ENCODE results near the gene RC3H1.
"Not testable (repeated sequence)": the region's sequence is repeated elsewhere in the genome, so short reads cannot be mapped to it uniquely, and the experiment has no call there.

Gene RC3H1

DNA sequence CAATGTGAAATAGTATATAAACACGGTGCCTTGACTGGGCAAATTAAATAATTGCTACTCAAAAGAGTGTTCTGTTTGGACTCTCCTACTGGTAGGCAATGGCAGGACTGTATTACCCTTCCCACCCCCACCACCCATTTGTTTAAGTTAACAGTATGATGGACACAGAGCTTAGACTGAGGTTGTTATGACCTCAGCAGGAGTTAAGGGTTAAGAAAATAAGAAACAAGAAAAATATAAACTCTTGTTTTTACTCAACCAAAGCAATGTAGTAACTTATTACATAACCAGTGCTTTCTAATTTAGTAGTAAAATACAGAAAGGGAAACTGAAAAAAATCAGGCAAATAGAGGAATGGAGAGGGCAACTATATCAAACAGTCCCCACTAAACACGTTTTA, 85.1 kb downstream of the RC3H1 start:
- no peak for DNase-seq (ENCODE audit: low spot score)

DNA sequence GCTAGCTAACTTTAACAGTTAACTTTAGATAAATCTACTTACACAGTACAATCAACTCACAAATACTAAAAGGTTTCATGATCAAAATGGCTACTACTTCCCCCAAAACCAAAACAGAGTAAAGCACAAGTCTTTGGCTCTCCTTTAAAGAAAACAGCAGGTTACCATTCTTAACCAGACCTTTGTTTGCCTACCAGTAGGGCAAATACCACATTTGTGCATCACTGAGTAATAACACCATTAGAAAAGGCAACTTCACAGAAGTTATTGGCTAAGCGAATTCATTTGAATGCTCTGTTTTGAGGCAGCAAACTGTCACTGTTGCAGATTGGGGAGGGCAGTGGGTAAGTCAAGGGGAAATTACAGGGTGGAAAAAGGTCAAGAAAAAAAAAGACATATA, 87.7 kb downstream of the RC3H1 start:
- DNase-seq (ENCODE audit: low spot score): no peak

DNA sequence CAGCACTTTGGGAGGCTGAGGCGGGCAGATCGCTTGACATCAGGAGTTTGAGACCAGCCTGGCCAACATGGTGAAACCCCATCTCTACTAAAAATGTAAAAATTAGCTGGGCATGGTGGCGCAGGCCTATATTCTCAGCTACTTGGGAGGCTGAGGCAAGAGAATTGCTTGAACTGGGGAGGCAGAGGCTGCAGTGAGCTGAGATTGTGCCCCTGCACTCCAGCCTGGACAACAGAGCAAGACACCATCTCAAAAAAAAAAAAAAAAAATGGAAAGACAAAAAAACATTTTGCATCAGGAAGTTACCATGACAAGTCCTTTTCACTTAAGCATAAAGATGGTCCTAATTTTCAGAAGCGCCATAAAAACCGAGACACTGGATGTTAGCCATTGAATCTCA, 91.6 kb downstream of the RC3H1 start:
- DNase-seq (ENCODE audit: low spot score): not testable (repeated sequence)

DNA sequence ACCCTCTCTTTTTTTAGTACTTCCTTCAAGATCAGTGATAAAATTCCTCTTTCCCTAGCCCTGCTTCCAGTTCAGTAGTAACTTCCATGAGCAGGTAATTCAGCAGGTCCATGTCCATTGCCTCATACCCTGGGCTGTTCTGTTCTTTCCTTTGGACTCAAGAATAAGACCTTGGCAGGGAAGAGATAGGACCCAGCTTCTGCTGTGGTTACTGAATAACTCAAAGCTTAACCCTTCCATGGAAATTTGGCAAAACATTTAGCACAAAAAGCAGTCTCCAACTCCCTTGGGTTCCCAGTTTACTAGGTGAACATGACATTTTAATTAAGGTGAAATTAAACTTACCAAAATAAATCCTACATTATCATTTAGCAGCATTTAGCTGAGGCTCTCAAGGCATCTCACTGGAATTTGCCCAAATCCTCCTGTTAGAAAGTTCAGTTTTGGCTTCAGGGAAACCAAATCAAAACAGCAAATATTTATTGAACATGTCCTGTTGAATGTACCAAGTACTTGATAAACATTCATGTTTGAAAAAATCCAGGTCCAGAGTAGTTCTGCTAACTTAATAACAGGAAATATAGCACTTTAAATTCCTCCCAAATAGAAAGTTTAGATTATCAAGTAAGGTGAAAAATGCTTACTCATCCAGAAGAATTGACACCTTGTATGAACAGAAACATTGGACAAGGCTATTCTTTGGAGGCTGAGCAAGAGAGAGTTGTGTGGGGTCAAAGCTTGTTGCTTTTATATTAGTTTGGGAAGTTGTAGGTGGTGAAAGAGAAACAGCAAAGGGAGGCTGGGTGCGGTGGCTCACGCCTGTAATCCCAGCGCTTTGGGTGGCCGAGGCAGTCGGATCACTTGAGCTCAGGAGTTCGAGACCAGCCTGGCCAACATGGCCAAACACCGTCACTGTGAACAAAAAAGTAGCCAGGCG, 96.6 kb downstream of the RC3H1 start:
- no peak for DNase-seq (ENCODE audit: low spot score)

DNA sequence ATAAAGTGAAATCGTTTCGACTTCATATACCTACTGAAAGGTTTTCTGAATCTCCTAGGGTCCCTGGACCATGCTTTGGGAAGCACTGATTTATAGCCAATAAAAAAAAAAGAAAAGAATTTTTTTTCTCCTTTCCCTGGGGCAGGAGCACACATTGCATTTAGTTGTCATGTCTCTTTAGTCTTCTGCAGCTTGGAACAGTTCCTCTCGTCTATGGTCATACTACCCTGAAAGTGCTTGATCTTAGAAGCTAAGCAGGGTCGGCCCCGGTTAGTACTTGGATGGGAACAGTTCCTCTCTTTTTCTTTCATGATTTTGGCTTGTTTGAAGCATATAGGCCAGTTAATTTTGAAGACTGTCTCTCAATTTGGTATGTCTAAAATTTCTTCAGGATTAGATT, 101.3 kb downstream of the RC3H1 start:
- DNase-seq (ENCODE audit: low spot score): no peak

DNA sequence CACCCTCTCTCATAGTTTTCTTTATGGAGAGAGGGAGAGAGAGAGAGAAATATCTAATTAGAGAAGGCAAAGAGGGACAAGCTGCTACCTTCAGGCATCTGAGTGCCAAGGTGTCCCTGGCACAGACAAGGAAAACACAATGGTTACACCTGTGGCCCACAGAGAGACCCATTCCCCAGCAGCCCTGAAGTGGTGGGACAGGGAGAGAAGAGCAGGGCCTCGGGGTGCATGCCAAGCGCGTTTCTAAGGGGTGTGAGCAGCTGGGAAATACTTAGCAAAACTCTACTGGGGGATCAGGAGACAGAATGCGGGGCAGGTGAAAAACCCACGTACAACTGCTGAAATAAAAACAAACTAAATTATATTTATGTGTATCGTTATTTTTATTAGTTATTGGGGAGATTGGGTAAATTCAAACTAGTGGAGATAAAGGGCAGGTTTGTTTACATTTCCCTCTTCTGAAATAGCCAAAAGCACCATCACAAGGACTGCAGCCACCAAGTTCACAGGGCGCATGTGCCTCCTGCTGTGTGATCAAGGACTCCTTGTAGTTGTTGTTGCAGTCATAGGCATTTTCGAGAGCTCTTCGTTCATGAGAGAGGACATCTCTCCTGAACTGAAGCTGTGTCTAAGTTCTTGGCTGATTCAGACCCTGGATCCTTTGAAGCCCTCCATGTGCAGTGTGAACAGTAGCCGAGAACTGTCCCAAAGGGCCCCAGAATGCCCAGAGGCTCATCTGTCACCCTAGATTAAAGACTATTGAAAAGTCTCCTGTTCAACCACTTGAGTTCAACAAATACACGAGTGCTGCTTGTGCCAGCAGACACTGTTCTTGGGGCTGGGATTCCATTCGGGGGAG, 104.3 kb downstream of the RC3H1 start:
- DNase-seq (ENCODE audit: low spot score): no peak

DNA sequence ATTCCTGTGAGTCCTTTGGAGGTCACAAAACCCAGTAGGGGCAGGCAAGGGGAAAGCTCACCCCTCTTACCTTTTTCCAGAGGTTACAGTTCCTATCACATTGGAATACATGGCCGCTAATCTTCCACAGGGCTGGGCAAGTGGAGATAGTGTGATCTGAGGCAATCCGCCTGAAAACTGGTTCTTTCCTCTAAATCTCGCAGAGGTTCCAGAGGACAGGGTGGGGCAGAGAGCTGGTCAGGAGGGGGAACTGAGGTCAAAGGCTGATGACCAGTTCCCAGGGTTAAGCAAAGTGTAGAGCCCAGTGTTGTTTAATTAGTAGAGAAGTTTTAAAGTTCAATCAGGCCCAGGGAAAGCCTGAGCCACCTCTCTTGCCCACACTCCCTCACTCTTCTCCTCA, 105.0 kb downstream of the RC3H1 start, which contains the start of gene SERPINC1:
TSS of gene SERPINC1 (minus strand) at position 179 of the 400 bp plus-strand sequence. CDS start at position 111, 68 bp downstream.
- no peak for DNase-seq (ENCODE audit: low spot score)

DNA sequence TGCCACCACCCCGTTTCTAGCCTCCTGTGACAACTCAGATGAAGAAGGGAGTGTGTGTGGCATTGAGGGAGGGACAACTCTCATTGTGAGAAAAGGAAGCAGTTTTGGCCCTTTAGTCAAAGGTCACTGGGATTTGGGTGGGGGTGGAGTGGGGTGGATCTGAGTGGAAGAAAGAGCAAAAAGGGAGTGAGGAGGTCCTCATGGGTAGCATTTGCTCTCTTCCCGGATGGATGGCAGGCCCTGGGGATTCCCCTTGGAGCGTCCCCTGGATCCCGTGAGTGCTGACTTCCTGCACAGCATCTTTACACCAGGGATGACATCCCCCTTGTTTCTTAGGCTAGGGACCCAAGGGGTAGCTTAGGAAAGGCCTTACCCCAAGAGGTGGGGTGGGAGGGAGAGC, 105.5 kb downstream of the RC3H1 start:
- no peak for DNase-seq (ENCODE audit: low spot score)

DNA sequence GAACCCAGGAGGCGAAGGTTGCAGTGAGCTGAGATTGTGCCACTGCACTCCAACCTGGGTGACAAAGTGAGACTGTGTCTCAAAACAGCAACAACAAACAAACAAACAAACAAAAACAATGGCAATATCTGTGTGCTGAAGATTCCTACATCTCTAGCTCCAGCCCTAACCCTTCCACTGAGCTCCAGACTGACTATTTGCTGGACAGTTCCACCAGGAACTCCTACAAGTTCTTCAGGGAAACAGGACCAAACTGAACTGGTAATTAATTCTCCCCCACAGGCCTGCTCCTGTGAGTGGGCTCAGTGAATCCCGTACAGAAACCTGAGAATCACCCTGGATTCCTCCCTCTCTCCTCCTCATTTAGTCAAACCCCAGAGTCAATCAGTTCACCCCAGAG, 106.6 kb downstream of the RC3H1 start:
- DNase-seq (ENCODE audit: low spot score): no peak

DNA sequence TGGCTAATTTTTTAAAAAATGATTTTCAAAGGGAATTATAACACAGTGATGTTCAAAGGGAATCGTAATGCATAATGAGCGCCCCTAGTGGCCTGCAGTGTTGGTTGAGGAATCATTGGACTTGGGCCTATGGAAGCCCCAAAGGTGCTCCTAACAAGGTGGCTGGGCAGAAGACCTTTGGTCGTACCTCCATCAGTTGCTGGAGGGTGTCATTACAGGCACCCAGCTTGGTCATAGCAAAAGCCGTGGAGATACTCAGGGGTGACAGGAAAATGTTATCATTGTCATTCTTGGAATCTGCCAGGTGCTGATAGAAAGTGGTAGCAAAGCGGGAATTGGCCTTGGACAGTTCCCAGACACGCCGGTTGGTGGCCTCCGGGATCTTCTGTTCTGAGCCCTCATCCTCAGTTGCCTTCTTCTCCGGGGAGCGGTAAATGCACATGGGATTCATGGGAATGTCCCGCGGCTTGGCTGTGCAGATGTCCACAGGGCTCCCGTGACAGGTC, 107.7 kb downstream of the RC3H1 start:
- DNase-seq (ENCODE audit: low spot score): no peak

DNA sequence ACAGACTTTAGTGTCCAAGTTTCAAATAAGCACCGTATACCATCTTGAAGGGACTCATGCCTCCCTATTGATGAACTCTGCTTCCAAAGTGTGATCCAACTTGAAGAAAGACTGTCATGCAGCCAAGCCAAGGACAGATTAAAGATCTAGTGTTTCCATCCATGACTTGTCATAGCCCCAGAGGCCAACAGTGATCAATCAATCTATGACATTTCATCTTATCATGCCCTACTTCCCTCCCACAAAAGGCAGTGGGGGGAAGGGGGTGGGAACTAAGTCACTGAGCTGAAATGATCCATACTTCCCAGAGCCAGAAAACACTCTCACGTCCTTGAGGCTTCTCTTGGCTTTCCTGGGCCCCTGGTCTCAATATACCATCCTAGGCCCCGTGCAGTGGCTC, 109.0 kb downstream of the RC3H1 start:
- no peak for DNase-seq (ENCODE audit: low spot score)

DNA sequence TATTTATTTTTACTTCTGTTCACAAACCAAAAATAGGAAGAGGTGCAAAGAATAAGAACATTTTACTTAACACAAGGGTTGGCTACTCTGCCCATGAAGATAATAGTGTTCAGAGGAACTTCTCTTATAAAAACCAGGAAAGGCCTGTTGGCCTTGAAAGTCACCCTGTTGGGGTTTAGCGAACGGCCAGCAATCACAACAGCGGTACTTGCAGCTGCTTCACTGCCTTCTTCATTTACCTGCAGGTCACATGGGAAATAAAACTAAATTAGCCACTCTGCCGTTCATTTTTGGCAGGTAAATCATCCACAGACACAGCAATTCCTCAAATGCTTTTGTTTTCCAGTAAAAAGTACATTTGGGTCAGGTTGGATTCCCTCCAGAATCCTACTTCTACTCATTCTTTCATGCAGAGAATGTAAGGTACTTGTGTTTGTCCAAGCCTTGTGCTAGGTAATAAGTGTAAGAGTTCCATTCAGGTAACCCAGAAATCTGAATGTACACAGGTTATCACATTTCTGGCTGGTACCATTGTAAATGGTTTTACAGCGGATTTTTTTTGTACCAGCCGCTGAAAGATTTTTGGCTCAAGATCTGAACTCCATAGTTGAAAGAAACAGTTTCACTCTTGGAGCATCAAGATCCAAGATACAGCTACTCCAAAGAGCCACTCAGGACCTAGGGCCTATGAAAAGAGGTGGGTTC, 118.2 kb downstream of the RC3H1 start:
- no peak for DNase-seq (ENCODE audit: low spot score)

DNA sequence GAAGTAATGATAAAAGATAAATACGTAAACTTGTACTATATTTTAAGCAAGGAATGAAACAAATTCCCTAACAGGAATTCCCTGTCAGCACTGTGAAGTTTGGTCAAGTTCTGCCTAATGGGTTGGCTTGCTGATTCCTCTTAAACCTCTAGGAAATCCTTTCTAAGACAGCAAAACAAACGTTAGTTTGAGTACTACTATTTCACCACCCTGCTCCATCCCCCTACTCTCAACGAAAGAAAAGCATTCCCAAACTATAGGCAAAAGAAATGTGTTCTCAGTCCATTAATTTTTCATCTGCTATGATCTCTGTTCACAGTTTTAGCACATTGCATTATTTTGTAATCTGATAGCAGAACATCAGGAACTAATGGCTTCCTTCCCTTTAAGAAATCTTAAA, 121.2 kb downstream of the RC3H1 start:
- DNase-seq (ENCODE audit: low spot score): no peak

DNA sequence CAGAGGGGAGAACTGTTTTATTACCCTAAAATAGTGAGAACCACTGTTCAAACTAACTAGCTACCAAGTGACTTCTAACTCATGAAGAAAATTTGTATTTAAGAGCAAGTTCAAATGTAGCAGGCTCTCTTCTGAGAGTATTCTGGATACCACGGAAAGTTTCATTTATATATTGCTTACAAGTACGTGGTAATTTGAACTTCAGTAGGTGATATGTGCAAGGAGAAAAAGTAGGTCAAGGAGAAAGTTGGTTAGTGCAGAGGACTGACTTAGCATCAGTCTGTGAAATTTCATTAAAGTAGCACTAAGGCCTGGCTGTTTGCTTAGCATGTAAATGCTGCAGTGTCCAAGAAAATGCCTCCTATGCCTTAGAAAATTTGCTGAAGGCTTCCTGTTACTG, 121.7 kb downstream of the RC3H1 start:
- no peak for DNase-seq (ENCODE audit: low spot score)

DNA sequence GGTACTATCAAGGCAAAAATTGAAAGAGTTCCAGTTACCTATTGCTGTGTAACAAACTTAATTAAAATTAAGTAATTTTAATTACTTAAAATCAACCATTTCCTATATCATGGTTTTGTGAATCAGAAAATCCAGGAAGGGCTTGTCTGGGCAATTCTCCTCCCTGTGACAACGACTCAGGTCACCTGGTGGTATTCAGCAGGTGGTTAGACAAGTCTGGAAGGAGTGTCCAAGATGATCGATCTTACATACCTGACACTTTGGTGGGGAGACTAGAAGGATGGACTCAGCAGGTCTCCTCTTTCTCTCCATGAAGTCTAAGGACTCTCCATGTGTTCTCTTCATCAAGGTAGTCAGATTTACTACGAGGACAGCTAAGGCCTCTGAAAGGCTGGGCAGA, 128.0 kb downstream of the RC3H1 start:
- DNase-seq (ENCODE audit: low spot score): no peak

DNA sequence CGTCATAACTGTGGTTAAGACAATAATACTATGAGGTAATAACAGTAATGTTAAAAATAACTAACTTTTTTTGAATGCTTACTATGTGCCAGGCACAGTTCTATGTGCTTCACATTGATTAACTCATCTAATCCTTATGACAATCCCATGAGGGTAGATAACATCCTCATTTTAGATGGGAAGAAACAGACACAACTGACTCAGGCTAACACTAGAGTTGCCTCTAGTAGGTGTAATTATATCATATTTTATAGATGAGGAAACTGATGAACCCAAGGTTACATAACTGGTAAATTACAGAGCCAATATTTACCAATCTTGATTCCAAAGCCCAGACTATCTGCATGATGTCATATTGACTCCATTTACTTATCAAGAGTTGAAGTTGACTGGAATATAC, 128.5 kb downstream of the RC3H1 start:
- no peak for DNase-seq (ENCODE audit: low spot score)

DNA sequence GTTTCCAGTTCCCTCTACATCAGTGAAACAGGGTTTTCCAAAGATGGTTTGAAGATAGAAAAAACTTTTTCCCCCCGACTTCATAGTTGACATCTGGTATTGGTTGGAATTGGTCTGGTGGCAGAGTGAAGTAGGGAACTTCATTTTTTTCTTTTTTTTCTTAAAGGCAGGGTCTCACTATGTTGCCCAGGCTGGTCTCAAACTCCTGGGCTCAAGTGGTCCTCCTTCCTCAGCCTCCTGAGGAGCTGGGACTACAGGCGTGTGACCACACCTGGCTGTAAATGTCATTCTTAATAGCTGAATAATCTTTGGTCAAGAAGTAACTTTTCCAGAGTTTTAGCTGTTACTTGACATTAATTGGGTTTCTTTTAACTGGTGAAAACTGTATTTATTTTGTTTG, 132.3 kb downstream of the RC3H1 start:
- DNase-seq (ENCODE audit: low spot score): no peak

DNA sequence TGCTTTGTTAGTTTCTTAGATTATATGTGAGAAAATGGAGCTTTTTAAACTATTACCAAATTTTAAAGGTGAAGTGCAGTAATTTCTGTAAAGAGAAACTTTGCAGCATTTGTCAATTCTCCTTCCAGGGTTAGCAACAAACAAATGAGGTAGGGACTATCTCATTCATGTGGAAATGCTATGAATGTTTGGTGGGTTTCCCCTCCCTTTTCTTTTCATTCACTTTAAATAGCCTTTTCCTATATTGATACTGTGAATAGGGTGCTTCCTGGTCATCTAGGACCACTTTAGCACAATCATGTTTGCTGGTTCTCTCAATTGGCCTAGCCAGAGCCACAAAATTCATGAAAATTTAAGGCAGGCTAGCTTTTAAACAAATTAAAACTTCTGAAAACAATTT, 133.4 kb downstream of the RC3H1 start:
- no peak for DNase-seq (ENCODE audit: low spot score)

DNA sequence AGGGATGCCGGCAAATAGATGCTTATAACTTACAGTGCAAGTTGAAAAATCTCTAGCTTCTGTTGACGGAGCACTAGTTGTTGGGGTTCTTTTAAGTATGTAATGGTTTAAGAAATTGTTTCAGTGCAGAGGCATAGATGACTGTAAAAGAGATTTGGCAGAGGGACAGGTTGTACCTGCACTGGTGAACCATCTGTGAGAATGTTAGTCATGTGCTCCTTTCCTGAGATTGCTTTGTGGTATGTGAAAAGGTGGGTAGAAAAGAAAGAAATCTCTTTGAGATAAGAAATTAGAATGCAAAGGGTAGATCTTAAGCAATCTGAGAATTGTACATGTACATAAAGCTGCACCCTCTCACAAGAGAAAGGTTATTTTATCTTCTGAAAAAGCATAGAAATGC, 134.5 kb downstream of the RC3H1 start:
- DNase-seq (ENCODE audit: low spot score): no peak

DNA sequence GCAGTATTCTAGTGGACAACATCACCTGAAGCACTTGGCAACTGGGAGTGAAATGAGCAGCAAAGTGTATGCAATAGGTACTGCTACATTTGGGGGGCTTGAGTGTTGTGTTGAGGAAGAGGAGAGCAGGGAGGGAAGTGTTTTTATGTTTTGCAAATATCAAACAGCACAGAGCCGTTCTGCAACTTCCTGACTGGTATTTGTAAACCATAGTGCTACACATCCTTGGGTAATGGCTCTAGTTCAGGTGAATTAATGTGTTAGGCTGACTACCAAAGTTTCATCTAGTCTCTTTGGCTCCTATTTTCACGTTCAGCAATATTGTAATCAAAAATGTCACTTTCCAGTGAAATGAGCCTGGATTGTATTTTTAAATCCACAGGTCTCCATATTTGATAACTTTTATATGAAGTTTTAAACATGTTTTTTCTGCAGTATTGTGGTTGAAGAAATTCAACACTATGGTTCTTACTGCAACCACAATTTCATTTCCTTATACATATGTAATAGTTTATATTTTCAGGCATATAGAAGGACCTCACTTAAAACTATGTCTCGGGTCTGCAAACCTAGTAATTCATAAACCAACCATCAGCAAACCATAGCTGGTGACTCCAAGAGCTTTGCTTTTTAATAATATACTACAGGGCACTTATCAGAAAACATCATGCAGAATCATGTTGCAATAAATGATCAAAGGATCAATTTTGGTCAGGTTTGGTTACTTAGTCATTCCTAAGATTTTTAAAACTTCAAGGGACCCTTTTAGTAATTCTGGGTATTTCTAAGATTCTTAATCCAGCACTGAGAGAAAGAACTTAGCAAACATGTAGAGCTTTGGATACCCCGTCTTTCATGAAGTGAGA, 135.2 kb downstream of the RC3H1 start:
- no peak for DNase-seq (ENCODE audit: low spot score)

DNA sequence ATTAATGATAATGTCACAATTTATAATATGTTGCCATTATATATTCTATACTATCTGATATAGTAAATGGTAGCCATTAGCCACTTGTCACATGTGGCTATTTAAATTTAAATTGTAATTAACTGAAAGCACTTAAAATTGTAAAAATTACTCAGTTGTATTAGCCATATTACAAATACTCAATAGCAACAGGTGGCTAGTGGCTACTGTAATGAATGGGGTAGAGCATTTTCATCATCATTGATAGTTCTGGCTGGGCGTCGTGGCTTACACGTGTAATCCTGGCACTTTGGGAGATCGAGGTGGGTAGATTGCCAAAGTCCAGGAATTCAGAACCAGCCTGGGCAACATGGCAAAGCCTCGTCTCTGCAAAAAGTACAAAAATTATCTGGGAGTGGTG, 137.5 kb downstream of the RC3H1 start:
- no peak for DNase-seq (ENCODE audit: low spot score)

All from left forelimb (tissue), 1 donor.